ENCODE data around the gene ATIC.

- no peak for TF ChIP-seq CTCF (IDR thresholded peaks at IDR 0.05)
- no peak for TF ChIP-seq POLR2A (IDR thresholded peaks at IDR 0.05)
Observed at GRCh38 chr2:215316336-215316735, 4.5 kb downstream of the ATIC start.

Measured in gastroesophageal sphincter (tissue), 3 donors.